Choroid plexus epithelial cell (primary cell): ENCODE results near the gene NYAP2.

Experiments
- DNase-seq: peaks from one replicate; pipeline ENCODE4 v3.0.0-alpha.2; 2010; ENCODE audit warnings: low read depth
- H3K4me3 ChIP-seq: 2 replicates; pipeline ENCODE4 v1.5.1; 2011; ENCODE audit warnings: low read depth, mild to moderate bottlenecking, control low read depth, low read length, moderate library complexity
- CTCF ChIP-seq: conservative IDR thresholded peaks from 2 replicates; pipeline ENCODE4 v1.5.1; 2011; ENCODE audit warnings: low read depth, mild to moderate bottlenecking, control low read depth, inconsistent platforms, low read length, moderate library complexity

Gene NYAP2

GRCh38 chr2:225582355-225583116 is 183.0 kb downstream of the NYAP2 start:
- no peak for DNase-seq
- H3K4me3 ChIP-seq = no peak overlapping the region
- no peak for TF ChIP-seq CTCF

GRCh38 chr2:225584796-225585195 is 185.3 kb downstream of the NYAP2 start:
- TF ChIP-seq CTCF = no peak
- peak; percentile 19 for DNase-seq
- H3K4me3 ChIP-seq = no peak overlapping the region

GRCh38 chr2:225590932-225591331 is 191.4 kb downstream of the NYAP2 start:
- DNase-seq = no peak
- H3K4me3 ChIP-seq = no peak overlapping the region
- TF ChIP-seq CTCF = no peak

- H3K4me3 ChIP-seq = no peak overlapping the region
- TF ChIP-seq CTCF = peak; percentile 29
- DNase-seq = peak; percentile 89
Measured at GRCh38 chr2:225597911-225598310, 198.4 kb downstream of the NYAP2 start.

- TF ChIP-seq CTCF = no peak
- no peak overlapping the region for H3K4me3 ChIP-seq
- peak; percentile 68 for DNase-seq
Measured at GRCh38 chr2:225598426-225598825, 198.9 kb downstream of the NYAP2 start.

- peak; percentile 88 for DNase-seq
- no peak for TF ChIP-seq CTCF
- no peak overlapping the region for H3K4me3 ChIP-seq
Measured at GRCh38 chr2:225598897-225599296, 199.4 kb downstream of the NYAP2 start.

GRCh38 chr2:225599856-225600255 is 200.3 kb downstream of the NYAP2 start:
- no peak for TF ChIP-seq CTCF
- DNase-seq = peak; percentile 17
- H3K4me3 ChIP-seq = no peak overlapping the region
